ENCODE results near the gene MALSU1.

GRCh38 chr7:23283086-23283485 lies 16.1 kb upstream of the MALSU1 start:
- TF ChIP-seq POLR2A (IDR thresholded peaks at IDR 0.05) (no peak), CTCF (IDR thresholded peaks at IDR 0.05) (no peak)
